OCI-LY1 (cell line): ENCODE data around the gene FYB2.
A peak's percentile ranks its signal among the peaks of the same experiment; 100 is the strongest.

Source experiments
- H2AFZ ChIP-seq: fragments of 200-600 bp; sonication (generic), shearing (Covaris generic); 2 replicates; pipeline ENCODE4 v1.6.0; 2014; ENCODE audit warnings: antibody characterized with exemption, mild to moderate bottlenecking, low read length
- H3F3A ChIP-seq: fragments of 200-600 bp; sonication (generic), shearing (Covaris generic); 2 replicates; pipeline ENCODE4 v1.6.0; 2014; ENCODE audit warnings: mild to moderate bottlenecking, antibody characterized with exemption, low read length, moderate library complexity; ENCODE audit not compliant: insufficient read depth
- H3K27ac ChIP-seq: fragments of 200-600 bp; sonication (generic); 2 replicates; pipeline ENCODE4 v1.5.1; 2014; ENCODE audit warnings: low read length, mixed run types, mild to moderate bottlenecking, low read depth; ENCODE audit not compliant: poor library complexity, severe bottlenecking
- H3K27me3 ChIP-seq: fragments of 200-600 bp; sonication (generic); 2 replicates; pipeline ENCODE4 v1.6.0; 2014; ENCODE audit warnings: antibody characterized with exemption, mild to moderate bottlenecking, low read length, moderate library complexity; ENCODE audit not compliant: insufficient read depth
- H3K36me3 ChIP-seq: fragments of 200-600 bp; sonication (generic); 2 replicates; pipeline ENCODE4 v1.6.1; 2014; ENCODE audit warnings: mild to moderate bottlenecking, antibody characterized with exemption, low read length, moderate library complexity, mixed read lengths; ENCODE audit not compliant: insufficient read depth
- H3K4me1 ChIP-seq: fragments of 200-600 bp; sonication (generic); 2 replicates; pipeline ENCODE4 v1.5.1; 2014; ENCODE audit warnings: mild to moderate bottlenecking, low read length, moderate library complexity; ENCODE audit not compliant: insufficient read depth, severe bottlenecking
- H3K4me2 ChIP-seq: fragments of 200-600 bp; sonication (generic), shearing (Covaris generic); 2 replicates; pipeline ENCODE4 v1.6.1; 2014; ENCODE audit warnings: low read length
- H3K4me3 ChIP-seq: fragments of 200-600 bp; sonication (generic); 2 replicates; pipeline ENCODE4 v1.5.1; 2014; ENCODE audit warnings: low read length, low read depth, mild to moderate bottlenecking, mixed read lengths; ENCODE audit not compliant: poor library complexity, severe bottlenecking
- H3K79me2 ChIP-seq: fragments of 200-600 bp; shearing (Covaris generic); 2 replicates; pipeline ENCODE4 v1.6.1; 2016; ENCODE audit warnings: mixed run types, low read length, mixed read lengths; ENCODE audit not compliant: insufficient read depth
- H3K9ac ChIP-seq: fragments of 200-600 bp; sonication (generic), shearing (Covaris generic); 2 replicates; pipeline ENCODE4 v1.6.1; 2014; ENCODE audit warnings: mild to moderate bottlenecking, low read length, mixed read lengths
- H3K9me2 ChIP-seq: fragments of 200-600 bp; sonication (generic), shearing (Covaris generic); 2 replicates; pipeline ENCODE4 v1.6.1; 2014; ENCODE audit warnings: low read depth, mild to moderate bottlenecking, low read length, mixed read lengths
- H3K9me3 ChIP-seq: fragments of 200-600 bp; shearing (Covaris generic); 2 replicates; pipeline ENCODE4 v1.6.1; 2014; ENCODE audit warnings: low read length, mixed read lengths
- H4K20me1 ChIP-seq: fragments of 200-600 bp; sonication (generic), shearing (Covaris generic); 2 replicates; pipeline ENCODE4 v1.6.0; 2016; ENCODE audit warnings: mild to moderate bottlenecking, low read length; ENCODE audit not compliant: insufficient read depth
- EZH2 ChIP-seq: fragments of 200-600 bp; sonication (generic), shearing (Covaris generic); IDR thresholded peaks from 2 replicates; pipeline ENCODE4 v1.8.0; 2017; ENCODE audit warnings: borderline replicate concordance, mixed run types, mild to moderate bottlenecking, antibody characterized with exemption, low read length, moderate library complexity, mixed read lengths
- TF ChIP-seq, protein P1 (sequence below): fragments of 200-600 bp; sonication (generic), shearing (Covaris generic); IDR thresholded peaks from 2 replicates; pipeline ENCODE4 v1.5.1; 2017; ENCODE audit warnings: mild to moderate bottlenecking, antibody characterized with exemption, low read length, moderate library complexity, mixed read lengths

The FYB2 gene

GRCh38 chr1:56709995-56710394 lies 109.2 kb downstream of the FYB2 start:
- H3K79me2 ChIP-seq, result no peaks in the 10 kb centered on the region
- H3F3A ChIP-seq, result no peaks in the 10 kb centered on the region
- H3K27ac ChIP-seq, result no peak overlapping the region
- H3K9ac ChIP-seq, result no peak overlapping the region
- H2AFZ ChIP-seq, result no peak overlapping the region
- H3K27me3 ChIP-seq, result no peaks in the 10 kb centered on the region
- no peaks in the 10 kb centered on the region for H3K9me2 ChIP-seq
- no peak overlapping the region for H3K4me2 ChIP-seq
- H3K36me3 ChIP-seq, result no peaks in the 10 kb centered on the region
- no peaks in the 10 kb centered on the region for H3K4me1 ChIP-seq
- H3K4me3 ChIP-seq, result no peak overlapping the region
- no peaks in the 10 kb centered on the region for H3K9me3 ChIP-seq
- no peaks in the 10 kb centered on the region for H4K20me1 ChIP-seq
- no peak for TF ChIP-seq EZH2

GRCh38 chr1:56709269-56709880 lies 109.8 kb downstream of the FYB2 start:
- no peaks in the 10 kb centered on the region for H3K27me3 ChIP-seq
- H2AFZ ChIP-seq, result no peak overlapping the region
- H3K4me1 ChIP-seq, result no peaks in the 10 kb centered on the region
- H3K79me2 ChIP-seq, result no peaks in the 10 kb centered on the region
- H3K36me3 ChIP-seq, result no peaks in the 10 kb centered on the region
- H3K27ac ChIP-seq, result no peak overlapping the region
- no peaks in the 10 kb centered on the region for H3F3A ChIP-seq
- no peaks in the 10 kb centered on the region for H3K9me2 ChIP-seq
- H4K20me1 ChIP-seq, result no peaks in the 10 kb centered on the region
- no peak overlapping the region for H3K9ac ChIP-seq
- H3K4me3 ChIP-seq, result no peak overlapping the region
- TF ChIP-seq, protein P1, sequence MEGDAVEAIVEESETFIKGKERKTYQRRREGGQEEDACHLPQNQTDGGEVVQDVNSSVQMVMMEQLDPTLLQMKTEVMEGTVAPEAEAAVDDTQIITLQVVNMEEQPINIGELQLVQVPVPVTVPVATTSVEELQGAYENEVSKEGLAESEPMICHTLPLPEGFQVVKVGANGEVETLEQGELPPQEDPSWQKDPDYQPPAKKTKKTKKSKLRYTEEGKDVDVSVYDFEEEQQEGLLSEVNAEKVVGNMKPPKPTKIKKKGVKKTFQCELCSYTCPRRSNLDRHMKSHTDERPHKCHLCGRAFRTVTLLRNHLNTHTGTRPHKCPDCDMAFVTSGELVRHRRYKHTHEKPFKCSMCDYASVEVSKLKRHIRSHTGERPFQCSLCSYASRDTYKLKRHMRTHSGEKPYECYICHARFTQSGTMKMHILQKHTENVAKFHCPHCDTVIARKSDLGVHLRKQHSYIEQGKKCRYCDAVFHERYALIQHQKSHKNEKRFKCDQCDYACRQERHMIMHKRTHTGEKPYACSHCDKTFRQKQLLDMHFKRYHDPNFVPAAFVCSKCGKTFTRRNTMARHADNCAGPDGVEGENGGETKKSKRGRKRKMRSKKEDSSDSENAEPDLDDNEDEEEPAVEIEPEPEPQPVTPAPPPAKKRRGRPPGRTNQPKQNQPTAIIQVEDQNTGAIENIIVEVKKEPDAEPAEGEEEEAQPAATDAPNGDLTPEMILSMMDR, result peak; percentile 56
- TF ChIP-seq EZH2, result no peak
- no peak overlapping the region for H3K4me2 ChIP-seq
- no peaks in the 10 kb centered on the region for H3K9me3 ChIP-seq

- H3K27me3 ChIP-seq, result no peaks in the 10 kb centered on the region
- no peaks in the 10 kb centered on the region for H3K9me3 ChIP-seq
- no peak overlapping the region for H3K9ac ChIP-seq
- no peak overlapping the region for H2AFZ ChIP-seq
- H3K4me3 ChIP-seq, result no peak overlapping the region
- H3F3A ChIP-seq, result no peaks in the 10 kb centered on the region
- H3K9me2 ChIP-seq, result no peaks in the 10 kb centered on the region
- no peaks in the 10 kb centered on the region for H3K79me2 ChIP-seq
- H3K27ac ChIP-seq, result no peak overlapping the region
- no peaks in the 10 kb centered on the region for H4K20me1 ChIP-seq
- H3K4me2 ChIP-seq, result no peak overlapping the region
- TF ChIP-seq EZH2, result no peak
- TF ChIP-seq, protein P1, result no peak
- H3K4me1 ChIP-seq, result no peaks in the 10 kb centered on the region
- no peaks in the 10 kb centered on the region for H3K36me3 ChIP-seq
Observed at GRCh38 chr1:56707379-56707778, 111.8 kb downstream of the FYB2 start.

DNA sequence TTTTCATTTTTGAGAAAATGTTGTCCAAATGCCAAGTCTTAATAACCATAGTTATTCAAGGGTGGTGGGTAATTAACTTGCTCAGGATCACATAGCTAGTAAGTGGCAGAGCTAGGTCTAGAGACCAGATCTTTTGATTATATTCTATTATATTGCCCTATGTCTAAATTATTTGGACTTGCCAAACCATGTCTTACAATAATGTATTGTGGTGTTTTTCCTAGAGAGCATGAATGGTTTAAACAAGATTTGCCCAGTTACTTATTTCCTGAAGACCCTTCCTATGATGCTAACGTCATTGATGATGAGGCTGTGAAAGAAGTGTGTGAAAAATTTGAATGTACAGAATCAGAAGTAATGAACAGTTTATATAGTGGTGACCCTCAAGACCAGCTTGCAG lies 115.5 kb downstream of the FYB2 start:
- Histone ChIP-seq H3K79me2 (no peaks in the 10 kb centered on the region), H3K4me1 (no peaks in the 10 kb centered on the region), H3K9me3 (0 out of 2 replicates have a peak, but pooled peaks cover 2% of the 10 kb centered on the region), H3K36me3 (no peaks in the 10 kb centered on the region), H3K9me2 (no peaks in the 10 kb centered on the region), H3K27me3 (no peaks in the 10 kb centered on the region), H4K20me1 (no peaks in the 10 kb centered on the region), H3K9ac (no peak overlapping the region), H3K4me2 (no peak overlapping the region), H3K27ac (no peak overlapping the region), H3K4me3 (no peak overlapping the region), H2AFZ (no peak overlapping the region), H3F3A (no peaks in the 10 kb centered on the region)
- TF ChIP-seq, protein P1, result no peak
- TF ChIP-seq EZH2, result no peak
